Sigmoid colon (tissue), 7 donors: ENCODE data around the gene ATF7. TPM values are rescaled to one million over a fixed set of nuclear protein-coding genes. Genes with fewer than 3 reads are reported as not detected.
"Not testable (repeated sequence)": the region's sequence is repeated elsewhere in the genome, so short reads cannot be mapped to it uniquely, and the experiment has no call there.

Source experiments
- DNase-seq: peaks from one replicate; pipeline ENCODE4 v3.0.0-alpha.2; 2019
- H3K27ac ChIP-seq, 4 donors: fragments of 200-600 bp; sonication (generic); one replicate each; pipeline ENCODE4 v1.5.1; 2016 to 2019; ENCODE audit warnings: mild to moderate bottlenecking in 1 of 4
- H3K27me3 ChIP-seq, 3 donors: fragments of 200-600 bp; sonication (generic); one replicate each; pipeline ENCODE4 v1.5.1; 2019; ENCODE audit warnings: mild to moderate bottlenecking in 1 of 3
- H3K36me3 ChIP-seq, 4 donors: fragments of 200-600 bp; sonication (generic); one replicate each; pipeline ENCODE4 v1.5.1; 2016 to 2019
- H3K4me1 ChIP-seq, 4 donors: fragments of 200-600 bp; sonication (generic); one replicate each; pipeline ENCODE4 v1.5.1; 2017 to 2019
- H3K4me3 ChIP-seq, 4 donors: fragments of 200-600 bp; sonication (generic); one replicate each; pipeline ENCODE4 v1.5.1; 2017 to 2019; ENCODE audit warnings: mild to moderate bottlenecking in 2 of 4, moderate library complexity in 1 of 4
- H3K9me3 ChIP-seq, 4 donors: fragments of 200-600 bp in 3 of 4; sonication (generic) in 3 of 4; one replicate each; pipeline versions ENCODE4 v1.5.1 to v1.6.1; 2013 to 2019
- EP300 ChIP-seq, 4 donors: sonication (generic); formaldehyde crosslinking; IDR thresholded peaks; one replicate each; pipeline ENCODE4 v1.6.1; 2017; ENCODE audit warnings: antibody characterized with exemption in 4 of 4
- POLR2A ChIP-seq, 2 donors: fragments of 450-650 bp; IDR thresholded peaks; one replicate each; pipeline ENCODE4 v1.6.1; 2016; ENCODE audit warnings: antibody characterized with exemption in 2 of 2, mild to moderate bottlenecking in 2 of 2, moderate library complexity in 2 of 2
- POLR2AphosphoS5 ChIP-seq, 4 donors: sonication (generic); formaldehyde crosslinking; IDR thresholded peaks; one replicate each; pipeline ENCODE4 v1.6.1; 2017; ENCODE audit warnings: antibody characterized with exemption in 4 of 4
- WGBS, 2 donors: extraction: QIAGEN DNeasy Blood & Tissue Kit; methylation state at CpG; one replicate each; pipeline ENCODE4 v1.1.7; 2013; 5-methylcytosine and 5-hydroxymethylcytosine counted together
- intact Hi-C: fragments of 100-400 bp; cut with DNase I; formaldehyde crosslinking; loops from one replicate; pipeline ENCODE4 v1.15.1; 2023
- polyA plus RNA-seq, 3 donors: library from polyadenylated mRNA; stranded (reverse); fragments of 200-250 nt; gene quantifications; one replicate each; pipeline ENCODE4 v1.2.3, GENCODE V29; 2013
- total RNA-seq, 4 donors: library from RNA; depleted of rRNA; stranded (reverse); fragments of >200 nt; gene quantifications; one replicate each; pipeline ENCODE4 v1.1.0, GENCODE V29; 2016
- TF ChIP-seq, protein P1 (sequence below), 4 experiments: fragments of 450-650 bp in 3 of 4; fragments of 200-600 bp in 1 of 4; IDR thresholded peaks; one replicate each; pipeline ENCODE4 v1.5.1; 2016 to 2019; ENCODE audit warnings: antibody characterized with exemption in 4 of 4, mild to moderate bottlenecking in 3 of 4, moderate library complexity in 2 of 4
- donor health status: healthy with polysubstance abuse.
- donor health status: Bipolar disorder and iron deficiency.
- donor health status: healthy.

Gene ATF7
- total and polyA plus RNA-seq, 7 donors, result 20.2 to 36.0 (median 22.0) TPM

DNA sequence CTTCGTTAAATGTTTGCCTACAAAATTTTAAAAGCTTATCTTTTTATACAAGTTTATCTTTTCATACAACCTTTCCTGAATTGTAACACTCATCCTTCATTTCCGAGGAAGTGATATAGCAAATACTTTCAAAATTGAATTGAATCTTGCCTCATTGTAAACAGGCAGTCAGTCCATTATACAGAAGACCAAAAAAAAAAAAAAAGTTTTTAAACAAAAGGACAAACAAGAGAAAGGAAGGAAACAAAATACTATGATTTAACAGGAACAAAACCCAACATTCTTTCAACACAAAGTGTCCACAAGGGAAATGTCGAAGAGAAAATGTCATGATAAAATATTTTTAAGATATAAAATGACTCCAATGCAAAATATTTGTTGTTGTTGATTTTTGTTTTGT, 8.5 kb downstream of the ATF7 start:
- TF ChIP-seq EP300 (IDR thresholded peaks at IDR 0.05) (no peak), POLR2A (IDR thresholded peaks at IDR 0.05) (no peak), POLR2AphosphoS5 (IDR thresholded peaks at IDR 0.05) (no peak)
- TF ChIP-seq, protein P1, sequence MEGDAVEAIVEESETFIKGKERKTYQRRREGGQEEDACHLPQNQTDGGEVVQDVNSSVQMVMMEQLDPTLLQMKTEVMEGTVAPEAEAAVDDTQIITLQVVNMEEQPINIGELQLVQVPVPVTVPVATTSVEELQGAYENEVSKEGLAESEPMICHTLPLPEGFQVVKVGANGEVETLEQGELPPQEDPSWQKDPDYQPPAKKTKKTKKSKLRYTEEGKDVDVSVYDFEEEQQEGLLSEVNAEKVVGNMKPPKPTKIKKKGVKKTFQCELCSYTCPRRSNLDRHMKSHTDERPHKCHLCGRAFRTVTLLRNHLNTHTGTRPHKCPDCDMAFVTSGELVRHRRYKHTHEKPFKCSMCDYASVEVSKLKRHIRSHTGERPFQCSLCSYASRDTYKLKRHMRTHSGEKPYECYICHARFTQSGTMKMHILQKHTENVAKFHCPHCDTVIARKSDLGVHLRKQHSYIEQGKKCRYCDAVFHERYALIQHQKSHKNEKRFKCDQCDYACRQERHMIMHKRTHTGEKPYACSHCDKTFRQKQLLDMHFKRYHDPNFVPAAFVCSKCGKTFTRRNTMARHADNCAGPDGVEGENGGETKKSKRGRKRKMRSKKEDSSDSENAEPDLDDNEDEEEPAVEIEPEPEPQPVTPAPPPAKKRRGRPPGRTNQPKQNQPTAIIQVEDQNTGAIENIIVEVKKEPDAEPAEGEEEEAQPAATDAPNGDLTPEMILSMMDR (IDR thresholded peaks at IDR 0.05), result no peak
- intact Hi-C loops, result no loop called here
- Histone ChIP-seq H3K4me3 (peak overlapping the region in 2 of 4 donors; percentile 3 to 18), H3K27me3 (no peaks in the 10 kb centered on the region), H3K36me3 (peaks cover 0 to 10% (median 3%) of the 10 kb centered on the region in 4 donors), H3K9me3 (no peaks in the 10 kb centered on the region), H3K4me1 (peaks cover 0 to 44% (median 37%) of the 10 kb centered on the region in 4 donors), H3K27ac (peak overlapping the region in 3 of 4 donors; percentile 23 to 53 (median 48))
- DNase-seq, result no peak
- WGBS, 2 donors, result 43 to 56% methylated on average over 3 of the region's 3 CpGs

DNA sequence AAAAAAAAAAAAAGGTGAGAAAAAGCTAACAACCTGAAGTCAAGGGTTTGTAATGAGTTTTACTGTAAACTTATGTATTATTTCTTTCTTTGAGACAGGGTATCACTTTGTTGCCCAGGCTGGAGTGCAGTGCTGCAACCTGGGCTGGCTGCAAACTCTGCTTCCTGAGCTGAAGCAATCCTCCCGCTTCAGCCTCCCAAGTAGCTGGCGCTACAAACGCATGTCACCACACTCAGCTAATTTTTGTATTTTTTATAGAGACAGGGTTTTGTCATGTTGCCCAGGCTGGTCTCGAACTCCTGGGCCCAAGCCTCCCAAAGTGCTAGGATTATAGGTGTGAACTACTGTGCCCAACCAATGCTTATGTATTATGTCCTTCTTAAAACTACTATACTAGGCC, 9.2 kb downstream of the ATF7 start:
- Histone ChIP-seq H3K4me1 (peaks cover 0 to 37% (median 32%) of the 10 kb centered on the region in 4 donors), H3K36me3 (peaks cover 0 to 10% (median 3%) of the 10 kb centered on the region in 4 donors), H3K27ac (peak overlapping the region in 3 of 4 donors; percentile 23 to 53 (median 48)), H3K9me3 (no peaks in the 10 kb centered on the region), H3K27me3 (no peaks in the 10 kb centered on the region), H3K4me3 (no peak overlapping the region)
- no peak for DNase-seq
- 90 to 94% methylated on average over 4 of the region's 4 CpGs for WGBS, 2 donors
- TF ChIP-seq POLR2A (IDR thresholded peaks at IDR 0.05) (no peak), POLR2AphosphoS5 (IDR thresholded peaks at IDR 0.05) (no peak), EP300 (IDR thresholded peaks at IDR 0.05) (no peak)
- TF ChIP-seq, protein P1 (IDR thresholded peaks at IDR 0.05), result no peak
- intact Hi-C loops, result no loop called here

DNA sequence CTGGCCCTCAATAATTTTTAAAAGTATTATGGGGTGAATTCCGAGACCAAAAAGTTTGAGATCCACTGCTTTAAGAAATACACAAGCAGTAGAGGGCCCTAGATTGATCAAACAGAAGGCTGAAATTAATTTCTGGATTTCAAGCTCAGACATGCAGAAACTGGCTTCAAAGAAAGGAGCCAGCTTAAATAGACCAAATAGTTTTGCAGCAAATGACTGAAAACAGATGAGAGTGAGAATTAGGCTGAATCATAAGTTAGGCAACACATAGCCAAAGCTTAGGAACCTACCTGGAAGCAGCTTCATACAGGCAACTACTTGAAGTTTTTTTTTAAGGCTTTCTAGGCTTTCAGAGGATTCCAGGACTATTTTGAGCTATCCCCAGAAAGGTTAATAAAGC, 12.4 kb downstream of the ATF7 start:
- TF ChIP-seq POLR2A (IDR thresholded peaks at IDR 0.05) (no peak), POLR2AphosphoS5 (IDR thresholded peaks at IDR 0.05) (no peak)
- 88 to 90% methylated on average over 1 of the region's 1 CpG for WGBS, 2 donors
- intact Hi-C loops, result no loop called here
- Histone ChIP-seq H3K4me1 (peaks cover 0 to 30% (median 23%) of the 10 kb centered on the region in 4 donors), H3K36me3 (peaks cover 0 to 15% (median 3%) of the 10 kb centered on the region in 4 donors), H3K27me3 (no peaks in the 10 kb centered on the region), H3K9me3 (no peaks in the 10 kb centered on the region), H3K4me3 (no peak overlapping the region), H3K27ac (no peak overlapping the region)
- no peak for DNase-seq

DNA sequence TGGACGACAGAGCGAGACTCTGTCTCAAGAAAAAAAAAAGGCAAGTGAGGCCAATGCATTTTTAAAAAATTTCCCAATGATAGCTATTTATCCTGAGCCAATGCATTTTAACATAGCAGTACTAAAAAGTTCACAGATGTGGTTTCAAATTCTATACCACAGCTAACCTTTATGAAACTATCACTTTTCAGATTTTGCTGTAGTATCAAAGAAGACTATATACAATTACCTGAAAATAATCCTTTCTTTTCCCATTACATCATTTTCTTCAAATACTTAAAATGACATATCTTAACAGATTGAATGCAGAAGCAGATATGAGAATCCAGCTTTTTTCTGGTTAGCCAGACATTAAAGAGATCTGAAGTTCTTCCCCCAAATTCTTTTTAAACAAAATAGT, 13.2 kb downstream of the ATF7 start:
- H3K4me1 ChIP-seq, result peaks cover 0 to 22% (median 15%) of the 10 kb centered on the region in 4 donors
- no peak overlapping the region for H3K4me3 ChIP-seq
- no peaks in the 10 kb centered on the region for H3K27me3 ChIP-seq
- H3K36me3 ChIP-seq, result peaks cover 0 to 19% (median 3%) of the 10 kb centered on the region in 4 donors
- 85 to 95% methylated on average over 2 of the region's 2 CpGs for WGBS, 2 donors
- no peak overlapping the region for H3K27ac ChIP-seq
- intact Hi-C loops, result no loop called here
- TF ChIP-seq POLR2A (IDR thresholded peaks at IDR 0.05), result no peak
- TF ChIP-seq, protein P1 (IDR thresholded peaks at IDR 0.05), result no peak
- no peak for TF ChIP-seq EP300 (IDR thresholded peaks at IDR 0.05)
- no peak for TF ChIP-seq POLR2AphosphoS5 (IDR thresholded peaks at IDR 0.05)
- no peaks in the 10 kb centered on the region for H3K9me3 ChIP-seq
- no peak for DNase-seq

DNA sequence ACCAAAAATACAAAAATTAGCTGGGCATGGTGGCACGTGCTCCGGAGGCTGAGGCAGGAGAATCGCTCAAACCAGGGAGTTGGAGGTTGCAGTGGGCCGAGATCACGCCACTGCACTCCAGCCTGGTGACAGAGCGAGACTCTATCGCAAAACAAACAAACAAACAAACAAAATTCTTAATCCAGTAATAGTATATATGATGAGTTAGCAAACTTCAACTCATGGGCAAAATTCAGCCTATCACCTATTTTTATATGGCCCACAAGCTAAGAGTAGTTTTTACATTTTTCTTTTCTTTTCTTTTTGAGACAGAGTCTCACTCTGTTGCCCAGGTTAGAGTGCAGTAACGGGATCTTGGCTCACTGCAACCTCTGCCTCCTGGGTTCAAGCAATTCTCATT, 14.9 kb downstream of the ATF7 start:
- no peak overlapping the region for H3K4me3 ChIP-seq
- peaks cover 0 to 7% (median 3%) of the 10 kb centered on the region in 4 donors for H3K4me1 ChIP-seq
- no peak for DNase-seq
- TF ChIP-seq EP300 (IDR thresholded peaks at IDR 0.05) (no peak), POLR2AphosphoS5 (IDR thresholded peaks at IDR 0.05) (no peak)
- TF ChIP-seq, protein P1 (IDR thresholded peaks at IDR 0.05), result no peak
- H3K27ac ChIP-seq, result no peak overlapping the region
- WGBS, 2 donors, result 96% methylated on average over 8 of the region's 8 CpGs
- H3K27me3 ChIP-seq, result no peaks in the 10 kb centered on the region
- peaks cover 0 to 19% (median 3%) of the 10 kb centered on the region in 4 donors for H3K36me3 ChIP-seq
- intact Hi-C loops, result no loop called here
- no peaks in the 10 kb centered on the region for H3K9me3 ChIP-seq

DNA sequence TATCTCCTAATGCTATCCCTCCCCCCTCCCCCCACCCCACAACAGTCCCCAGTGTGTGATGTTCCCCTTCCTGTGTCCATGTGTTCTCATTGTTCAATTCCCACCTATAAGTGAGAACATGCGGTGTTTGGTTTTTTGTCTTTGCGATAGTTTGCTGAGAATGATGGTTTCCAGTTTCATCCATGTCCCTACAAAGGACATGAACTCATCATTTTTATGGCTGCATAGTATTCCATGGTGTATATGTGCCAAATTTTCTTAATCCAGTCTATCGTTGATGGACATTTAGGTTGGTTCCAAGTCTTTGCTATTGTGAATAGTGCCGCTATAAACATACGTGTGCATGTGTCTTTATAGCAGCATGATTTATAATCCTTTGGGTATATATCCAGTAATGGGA, 19.5 kb downstream of the ATF7 start:
- H3K4me3 ChIP-seq, H3K36me3 ChIP-seq, H3K9me3 ChIP-seq, intact Hi-C loops, H3K27me3 ChIP-seq, H3K27ac ChIP-seq, DNase-seq: not testable (repeated sequence)
- peaks cover 0 to 29% (median 25%) of the 10 kb centered on the region in 4 donors for H3K4me1 ChIP-seq
- WGBS, 2 donors, result 97 to 99% methylated on average over 3 to 4 of the region's 5 CpGs
